PC-9 (cell line): ENCODE measurements around the gene BTG3. TPM values are rescaled to one million over a fixed set of nuclear protein-coding genes. Genes with fewer than 3 reads are reported as not detected.

Source experiments
- BruUV-seq: library from RNA; stranded (reverse); fragments of 400-500 nt; replicated peaks from 2 replicates; lab custom pipeline; 2021; lab: Mats Ljungman, UMichigan
- CTCF ChIA-PET: fragments of 300-600 bp; sonication (Branson Sonifier 250); formaldehyde crosslinking; loops from one replicate; lab custom pipeline; 2022; ENCODE audit warnings: antibody characterized with exemption; lab: Charles Lee
- POLR2A ChIA-PET: fragments of 300-600 bp; sonication (Branson Sonifier 250); formaldehyde crosslinking; loops from one replicate; lab custom pipeline; 2022; ENCODE audit warnings: antibody characterized with exemption; ENCODE audit not compliant: unreplicated experiment; lab: Charles Lee
- DNase-seq, 2 experiments: peaks; one replicate each; pipeline versions ENCODE4 v3.0.0 to v3.0.0-alpha.2; 2015 to 2022; ENCODE audit warnings: mixed read lengths in 1 of 2
- H2AFZ ChIP-seq: fragments of 200-600 bp; sonication (generic); 2 replicates; pipeline ENCODE4 v1.8.1; 2017; ENCODE audit warnings: antibody characterized with exemption
- H3F3A ChIP-seq: fragments of 200-600 bp; sonication (generic); 2 replicates; pipeline ENCODE4 v1.8.1; 2017; ENCODE audit warnings: antibody characterized with exemption, mild to moderate bottlenecking, low read depth; ENCODE audit not compliant: insufficient read depth
- H3K27ac ChIP-seq: fragments of 200-600 bp; sonication (generic); 2 replicates; pipeline ENCODE4 v1.6.1; 2016; ENCODE audit warnings: mixed run types
- H3K27me3 ChIP-seq: fragments of 200-600 bp; sonication (generic); 2 replicates; pipeline ENCODE4 v1.6.1; 2016; ENCODE audit warnings: low read depth, mixed run types; ENCODE audit not compliant: insufficient read depth
- H3K36me3 ChIP-seq: fragments of 200-600 bp; sonication (generic); 2 replicates; pipeline ENCODE4 v1.6.1; 2016; ENCODE audit warnings: low read depth, mixed run types
- H3K4me1 ChIP-seq: fragments of 200-600 bp; sonication (generic); replicated peaks from 2 replicates; pipeline ENCODE4 v1.6.1; 2016; ENCODE audit warnings: mixed run types; ENCODE audit not compliant: insufficient read depth
- H3K4me2 ChIP-seq: fragments of 200-600 bp; sonication (generic); 2 replicates; pipeline ENCODE4 v1.6.1; 2017; ENCODE audit warnings: mixed run types
- H3K4me3 ChIP-seq: fragments of 200-600 bp; sonication (generic); 2 replicates; pipeline ENCODE4 v1.6.1; 2016; ENCODE audit warnings: mixed run types
- H3K79me2 ChIP-seq: fragments of 200-600 bp; sonication (generic); 2 replicates; pipeline ENCODE4 v1.6.1; 2017; ENCODE audit warnings: low read depth, mixed run types
- H3K9me2 ChIP-seq: fragments of 200-600 bp; sonication (generic); 2 replicates; pipeline ENCODE4 v1.8.1; 2017; ENCODE audit warnings: mild to moderate bottlenecking; ENCODE audit not compliant: insufficient read depth
- H3K9me3 ChIP-seq: fragments of 200-600 bp; sonication (generic); 2 replicates; pipeline ENCODE4 v1.8.1; 2016; ENCODE audit warnings: low read depth; ENCODE audit not compliant: insufficient read depth
- H4K20me1 ChIP-seq: fragments of 200-600 bp; sonication (generic); 2 replicates; pipeline ENCODE4 v1.8.1; 2017; ENCODE audit not compliant: insufficient read depth
- EZH2 ChIP-seq: fragments of 200-600 bp; sonication (generic); IDR thresholded peaks from 2 replicates; pipeline ENCODE4 v1.8.0; 2017; ENCODE audit warnings: antibody characterized with exemption, low read depth
- intact Hi-C: fragments of 100-400 bp; cut with micrococcal nuclease; formaldehyde crosslinking; loops from one replicate; pipeline ENCODE4 v1.10.0; 2022; ENCODE audit not compliant: unreplicated experiment
- total RNA-seq: library from RNA; stranded (reverse); gene quantifications from 2 replicates; pipeline ENCODE4 v1.2.3, GENCODE V29; 2021
- TF ChIP-seq, protein P1 (sequence below): fragments of 200-600 bp; sonication (generic); conservative IDR thresholded peaks from 2 replicates; pipeline ENCODE4 v1.6.1; 2017; ENCODE audit warnings: mixed run types, antibody characterized with exemption, mild to moderate bottlenecking, moderate library complexity

BTG3 gene
- total RNA-seq, 1 experiment from 2014 or later = 24.3 TPM

- BruUV-seq = no TSS peak
- Histone ChIP-seq H3K4me1 (peaks cover 11% of the 10 kb centered on the region; the same call in 1 of the 2 replicates), H3K36me3 (no peaks in the 10 kb centered on the region), H2AFZ (no peak overlapping the region), H3K79me2 (no peaks in the 10 kb centered on the region), H3K27ac (no peak overlapping the region), H3K4me2 (no peak overlapping the region), H4K20me1 (0 out of 2 replicates have a peak, but pooled peaks cover 3% of the 10 kb centered on the region), H3K9me3 (no peaks in the 10 kb centered on the region), H3K9me2 (no peaks in the 10 kb centered on the region), H3K4me3 (no peak overlapping the region), H3K27me3 (no peaks in the 10 kb centered on the region), H3F3A (peaks cover 3% of the 10 kb centered on the region; the same call in 1 of the 2 replicates)
- POLR2A ChIA-PET = interaction anchor here (0.7 kb wide), 1 partner anchor 121 kb away, joined by 11 read pairs; no protein-coding TSS in a partner anchor
- TF ChIP-seq EZH2 = no peak
- TF ChIP-seq, protein P1, sequence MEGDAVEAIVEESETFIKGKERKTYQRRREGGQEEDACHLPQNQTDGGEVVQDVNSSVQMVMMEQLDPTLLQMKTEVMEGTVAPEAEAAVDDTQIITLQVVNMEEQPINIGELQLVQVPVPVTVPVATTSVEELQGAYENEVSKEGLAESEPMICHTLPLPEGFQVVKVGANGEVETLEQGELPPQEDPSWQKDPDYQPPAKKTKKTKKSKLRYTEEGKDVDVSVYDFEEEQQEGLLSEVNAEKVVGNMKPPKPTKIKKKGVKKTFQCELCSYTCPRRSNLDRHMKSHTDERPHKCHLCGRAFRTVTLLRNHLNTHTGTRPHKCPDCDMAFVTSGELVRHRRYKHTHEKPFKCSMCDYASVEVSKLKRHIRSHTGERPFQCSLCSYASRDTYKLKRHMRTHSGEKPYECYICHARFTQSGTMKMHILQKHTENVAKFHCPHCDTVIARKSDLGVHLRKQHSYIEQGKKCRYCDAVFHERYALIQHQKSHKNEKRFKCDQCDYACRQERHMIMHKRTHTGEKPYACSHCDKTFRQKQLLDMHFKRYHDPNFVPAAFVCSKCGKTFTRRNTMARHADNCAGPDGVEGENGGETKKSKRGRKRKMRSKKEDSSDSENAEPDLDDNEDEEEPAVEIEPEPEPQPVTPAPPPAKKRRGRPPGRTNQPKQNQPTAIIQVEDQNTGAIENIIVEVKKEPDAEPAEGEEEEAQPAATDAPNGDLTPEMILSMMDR = no peak
- CTCF ChIA-PET = no interaction called here
- DNase-seq = no peak
- intact Hi-C loops = no loop called here
Measured at GRCh38 chr21:17575076-17575475, 37.6 kb downstream of the BTG3 start.

GRCh38 chr21:17572431-17572830 is 40.3 kb downstream of the BTG3 start:
- no peak overlapping the region for H3K4me3 ChIP-seq
- POLR2A ChIA-PET = no interaction called here
- H3K36me3 ChIP-seq = no peaks in the 10 kb centered on the region
- H3K27me3 ChIP-seq = no peaks in the 10 kb centered on the region
- no peak overlapping the region for H2AFZ ChIP-seq
- H3K4me1 ChIP-seq = 0 out of 2 replicates have a peak, but pooled peaks cover 4% of the 10 kb centered on the region
- H3K4me2 ChIP-seq = no peak overlapping the region
- CTCF ChIA-PET = no interaction called here
- no peaks in the 10 kb centered on the region for H3K9me2 ChIP-seq
- H3F3A ChIP-seq = peaks cover 3% of the 10 kb centered on the region; the same call in 1 of the 2 replicates
- no peak for DNase-seq
- H3K9me3 ChIP-seq = no peaks in the 10 kb centered on the region
- no peaks in the 10 kb centered on the region for H4K20me1 ChIP-seq
- no TSS peak for BruUV-seq
- intact Hi-C loops = no loop called here
- H3K79me2 ChIP-seq = no peaks in the 10 kb centered on the region
- H3K27ac ChIP-seq = no peak overlapping the region
- TF ChIP-seq, protein P1 = no peak
- no peak for TF ChIP-seq EZH2

DNA sequence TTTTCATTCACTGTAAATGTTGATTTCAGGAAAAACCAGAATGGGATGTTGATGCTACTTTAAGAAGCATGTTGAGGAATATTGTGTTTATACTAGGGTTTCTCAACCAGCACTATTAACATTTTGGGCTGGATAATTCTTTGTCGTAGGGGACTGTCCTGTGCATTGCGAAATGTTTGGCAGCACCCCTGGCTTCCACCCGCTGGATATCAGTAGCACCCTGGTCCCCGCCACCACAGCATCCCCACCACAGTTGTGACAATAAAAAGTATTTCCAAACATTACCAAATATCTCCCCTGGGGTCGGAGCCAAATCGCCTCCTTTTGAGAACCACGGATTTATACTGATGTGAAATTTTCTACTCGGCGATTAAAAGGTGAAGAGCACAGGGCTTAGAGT is 41.9 kb downstream of the BTG3 start:
- Histone ChIP-seq H3K36me3 (no peaks in the 10 kb centered on the region), H2AFZ (no peak overlapping the region), H3K4me1 (no peaks in the 10 kb centered on the region), H3K9me2 (no peaks in the 10 kb centered on the region), H3K27ac (no peak overlapping the region), H3K79me2 (no peaks in the 10 kb centered on the region), H3F3A (no peaks in the 10 kb centered on the region; the same call in 1 of the 2 replicates), H3K27me3 (no peaks in the 10 kb centered on the region), H4K20me1 (no peaks in the 10 kb centered on the region), H3K9me3 (no peaks in the 10 kb centered on the region), H3K4me3 (no peak overlapping the region), H3K4me2 (no peak overlapping the region)
- no peak for DNase-seq
- intact Hi-C loops = no loop called here
- POLR2A ChIA-PET = no interaction called here
- no TSS peak for BruUV-seq
- TF ChIP-seq, protein P1 = no peak
- no peak for TF ChIP-seq EZH2
- CTCF ChIA-PET = interaction anchor here (0.6 kb wide), 1 partner anchor 12 kb away, joined by 7 read pairs; no protein-coding TSS in a partner anchor
